ENCODE measurements around the gene POR.
"Not testable (repeated sequence)": the region's sequence is repeated elsewhere in the genome, so short reads cannot be mapped to it uniquely, and the experiment has no call there.

POR gene

GRCh38 chr7:76029682-76030081 lies 114.7 kb downstream of the POR start:
- DNase-seq (ENCODE audit: low read depth) = not testable (repeated sequence)

- no peak for DNase-seq (ENCODE audit: low read depth)
Observed at GRCh38 chr7:76031964-76032363, 117.0 kb downstream of the POR start.

Measured in T follicular helper cell (primary cell).